T-helper 2 cell treated with Interferon-gamma antibody and Interleukin-4, amounts not matched to agents 100 ng/mL and 5 ng/mL, for 36 hours (primary cell): ENCODE results near the gene PAX8. TPM values are rescaled to one million over a fixed set of nuclear protein-coding genes. Genes with fewer than 3 reads are reported as not detected.

Experiments
- intact Hi-C: fragments of 100-400 bp; cut with micrococcal nuclease; formaldehyde crosslinking; loops from one replicate; pipeline ENCODE4 v1.15.1; 2023
- total RNA-seq: library from RNA; stranded (reverse); gene quantifications from 2 replicates; pipeline ENCODE4 v1.2.3, GENCODE V29; 2022

Gene PAX8
- total RNA-seq, 1 donor from 2014 or later = 0.45 TPM

GRCh38 chr2:113238871-113239839, 39.6 kb downstream of the PAX8 start:
- intact Hi-C loops = no loop called here

- intact Hi-C loops = no loop called here
These were observed 41.0 kb downstream of the PAX8 start for GRCh38 chr2:113237604-113238160.

- intact Hi-C loops = no loop called here
These were observed 42.2 kb downstream of the PAX8 start for GRCh38 chr2:113236367-113237159.

DNA sequence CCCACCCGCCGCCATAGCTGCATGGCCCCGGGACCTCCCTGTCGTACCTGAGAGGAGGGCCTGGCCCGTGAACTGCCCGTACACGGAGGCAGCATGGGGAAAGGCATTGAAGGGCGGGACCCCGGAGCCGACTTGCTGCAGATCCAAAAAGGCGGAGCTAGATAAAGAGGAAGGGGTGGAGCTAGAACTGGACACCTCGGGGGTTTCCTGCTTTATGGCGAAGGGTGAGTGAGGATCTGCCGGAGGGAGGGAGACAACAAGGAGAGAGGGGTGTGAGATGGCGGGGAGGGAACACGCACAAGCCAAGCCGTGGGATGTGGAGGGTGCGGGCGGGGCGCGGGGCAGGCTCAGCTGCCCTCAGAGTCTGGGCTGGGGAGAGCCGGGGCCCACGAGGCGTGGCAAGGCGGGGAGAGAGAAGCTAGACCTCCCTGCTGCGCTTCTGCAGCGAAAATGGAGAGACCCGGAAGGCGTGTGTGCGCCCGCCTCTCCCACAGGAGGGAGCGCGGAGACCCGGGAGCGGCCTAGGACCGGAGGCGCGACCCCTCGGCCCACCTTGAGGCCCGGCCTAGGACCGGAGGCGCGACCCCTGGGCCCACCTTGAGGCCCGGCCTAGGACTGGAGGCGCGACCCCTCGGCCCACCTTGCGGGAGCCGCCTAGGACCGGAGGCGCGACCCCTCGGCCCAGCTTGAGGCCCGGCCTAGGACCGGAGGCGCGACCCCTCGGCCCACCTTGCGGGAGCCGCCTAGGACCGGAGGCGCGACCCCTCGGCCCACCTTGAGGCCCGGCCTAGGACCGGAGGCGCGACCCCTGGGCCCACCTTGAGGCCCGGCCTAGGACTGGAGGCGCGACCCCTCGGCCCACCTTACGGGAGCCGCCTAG, 43.1 kb downstream of the PAX8 start:
- intact Hi-C loops = loop anchor here (1.0 kb wide), 1 partner anchor 36 kb away; no protein-coding TSS in a partner anchor

DNA sequence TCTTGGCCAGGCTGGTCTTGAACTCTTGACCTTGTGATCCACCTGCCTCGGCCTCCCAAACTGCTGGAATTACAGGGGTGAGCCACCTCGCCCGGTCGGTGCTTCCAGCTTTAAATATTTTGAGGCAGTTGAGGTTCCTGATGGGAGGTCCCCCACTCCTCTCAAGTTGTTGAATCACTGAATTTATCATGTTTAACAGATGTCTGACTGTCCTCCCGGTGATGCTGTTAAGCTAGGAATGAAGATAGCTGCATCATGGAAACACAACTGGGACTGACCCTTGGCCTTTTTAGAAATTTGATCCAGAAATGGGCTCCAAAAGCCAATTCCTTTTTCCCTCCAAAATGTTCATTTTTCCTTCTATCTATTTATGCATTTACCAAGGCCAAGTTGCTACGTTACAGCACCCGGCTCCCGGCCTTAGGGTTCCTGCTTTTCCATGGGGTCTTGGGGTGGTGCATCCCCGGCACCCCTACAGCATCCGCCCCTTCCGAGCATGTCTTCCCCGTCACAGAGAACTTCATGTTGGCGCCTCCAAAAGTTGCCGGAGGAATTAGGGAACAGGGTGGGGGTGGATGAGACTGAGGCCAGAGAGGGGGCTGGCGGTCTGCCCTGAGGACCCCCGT, 43.9 kb downstream of the PAX8 start:
- intact Hi-C loops = loop anchor here (1.0 kb wide), 1 partner anchor 36 kb away; no protein-coding TSS in a partner anchor

DNA sequence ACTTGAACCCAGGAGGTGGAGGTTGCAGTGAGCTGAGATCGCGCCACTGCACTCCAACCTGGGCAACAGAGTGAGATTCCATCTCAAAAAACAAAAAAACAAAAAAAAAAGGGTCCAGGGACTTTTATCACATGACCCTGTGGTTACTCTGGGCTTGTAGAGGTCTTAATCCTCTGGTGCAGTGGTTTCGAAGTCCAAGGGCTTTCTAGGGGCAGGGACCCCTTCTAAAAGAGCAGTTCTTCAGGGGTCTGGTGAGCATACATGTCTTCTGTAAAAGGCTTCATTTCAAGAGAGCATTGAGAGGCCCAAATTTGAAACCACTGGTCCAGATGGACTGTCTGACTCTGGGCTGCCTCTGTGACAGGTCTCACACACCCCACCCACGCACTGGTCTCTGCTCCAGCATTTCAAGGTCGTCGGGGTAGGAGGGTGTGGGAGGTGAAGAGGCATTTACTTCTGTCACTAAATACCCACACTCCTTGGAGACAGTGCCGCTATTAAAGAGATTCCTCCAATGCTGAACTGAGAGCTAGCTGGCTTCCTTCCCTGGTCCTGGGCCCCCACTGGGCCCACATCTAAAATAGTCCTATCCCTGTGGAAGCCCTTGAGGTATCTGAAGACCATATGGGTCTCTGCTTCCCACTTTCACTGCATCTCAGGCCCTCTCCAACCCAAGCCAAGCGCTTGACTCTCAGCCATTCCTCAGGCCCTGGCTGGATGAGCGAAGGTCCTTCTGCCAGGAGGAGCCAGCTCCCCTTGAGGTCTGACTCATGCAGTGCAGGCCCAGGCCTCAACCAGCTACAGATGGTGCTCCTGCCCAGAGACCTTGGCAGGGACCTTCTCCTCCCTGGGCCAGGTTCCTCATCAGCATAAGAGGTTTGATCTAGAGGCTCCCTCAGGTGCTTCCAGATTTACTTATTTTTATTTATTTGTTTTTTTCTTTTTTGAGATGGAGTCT, 44.8 kb downstream of the PAX8 start:
- intact Hi-C loops = no loop called here

GRCh38 chr2:113232740-113233139, 46.0 kb downstream of the PAX8 start:
- intact Hi-C loops = no loop called here

DNA sequence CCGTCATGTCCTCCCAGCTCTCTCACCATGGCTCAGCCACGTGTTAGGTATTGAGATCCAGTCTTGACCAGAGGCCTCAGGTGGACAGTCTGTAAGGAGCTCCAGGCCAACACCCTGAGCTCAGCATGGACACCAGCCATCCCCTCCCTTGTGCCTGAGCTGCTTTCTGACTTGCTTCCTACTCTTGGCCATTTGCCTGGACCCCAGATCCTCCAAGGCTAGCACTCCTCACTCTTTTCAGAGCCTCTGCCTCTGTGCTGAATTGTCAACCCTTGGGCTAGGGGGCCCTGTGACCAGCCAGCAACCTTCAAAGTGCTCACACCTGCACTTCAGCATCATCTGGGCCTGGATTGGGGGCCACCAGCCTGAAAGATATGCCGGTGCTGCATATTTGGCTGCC, 46.6 kb downstream of the PAX8 start:
- intact Hi-C loops = no loop called here

GRCh38 chr2:113231064-113231463, 47.7 kb downstream of the PAX8 start:
- intact Hi-C loops = no loop called here

- intact Hi-C loops = no loop called here
These were observed 48.2 kb downstream of the PAX8 start for GRCh38 chr2:113230531-113230930.

DNA sequence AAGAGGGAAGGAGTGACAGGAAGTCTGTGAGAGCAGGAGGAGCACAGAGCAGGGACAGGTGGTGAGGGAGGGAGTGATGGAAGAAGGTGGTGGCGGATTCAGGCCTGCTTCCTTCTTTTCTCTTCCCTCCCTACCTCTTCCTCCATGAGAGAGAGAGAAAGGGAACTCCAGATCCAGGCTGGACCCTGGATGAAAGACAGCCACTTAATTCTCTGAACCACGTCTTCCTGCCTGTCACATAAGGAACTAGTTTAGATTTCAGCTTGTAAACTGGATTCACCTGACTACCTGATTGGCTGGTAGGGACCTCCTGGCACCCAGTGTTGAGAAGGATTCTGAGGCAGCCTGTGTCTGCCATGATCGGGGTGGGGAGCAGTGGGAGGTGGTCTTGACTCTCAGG, 48.9 kb downstream of the PAX8 start:
- intact Hi-C loops = no loop called here

GRCh38 chr2:113228991-113229716, 49.6 kb downstream of the PAX8 start:
- intact Hi-C loops = no loop called here

GRCh38 chr2:113228351-113228750, 50.4 kb downstream of the PAX8 start:
- intact Hi-C loops = no loop called here

GRCh38 chr2:113227698-113228097, 51.0 kb downstream of the PAX8 start:
- intact Hi-C loops = no loop called here

GRCh38 chr2:113227290-113227689, 51.4 kb downstream of the PAX8 start:
- intact Hi-C loops = no loop called here

DNA sequence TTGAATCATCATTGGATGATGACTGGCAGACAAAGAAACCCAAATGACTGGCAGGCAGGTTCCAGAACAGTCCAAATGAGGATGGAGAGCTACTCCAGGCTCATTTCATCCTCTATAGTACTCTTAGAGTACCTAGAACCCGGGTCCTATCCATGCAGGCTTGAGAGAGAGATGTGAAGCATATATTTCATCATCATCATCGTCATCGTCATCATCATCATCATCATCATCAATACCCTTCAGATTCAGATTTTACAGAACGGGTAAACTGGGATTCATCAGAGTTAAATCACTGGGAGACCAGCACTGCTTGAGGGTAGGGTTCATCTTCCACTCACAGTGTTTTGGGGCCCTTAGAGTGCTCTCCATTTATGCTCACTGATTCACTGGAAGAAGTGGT, 52.3 kb downstream of the PAX8 start:
- intact Hi-C loops = no loop called here

DNA sequence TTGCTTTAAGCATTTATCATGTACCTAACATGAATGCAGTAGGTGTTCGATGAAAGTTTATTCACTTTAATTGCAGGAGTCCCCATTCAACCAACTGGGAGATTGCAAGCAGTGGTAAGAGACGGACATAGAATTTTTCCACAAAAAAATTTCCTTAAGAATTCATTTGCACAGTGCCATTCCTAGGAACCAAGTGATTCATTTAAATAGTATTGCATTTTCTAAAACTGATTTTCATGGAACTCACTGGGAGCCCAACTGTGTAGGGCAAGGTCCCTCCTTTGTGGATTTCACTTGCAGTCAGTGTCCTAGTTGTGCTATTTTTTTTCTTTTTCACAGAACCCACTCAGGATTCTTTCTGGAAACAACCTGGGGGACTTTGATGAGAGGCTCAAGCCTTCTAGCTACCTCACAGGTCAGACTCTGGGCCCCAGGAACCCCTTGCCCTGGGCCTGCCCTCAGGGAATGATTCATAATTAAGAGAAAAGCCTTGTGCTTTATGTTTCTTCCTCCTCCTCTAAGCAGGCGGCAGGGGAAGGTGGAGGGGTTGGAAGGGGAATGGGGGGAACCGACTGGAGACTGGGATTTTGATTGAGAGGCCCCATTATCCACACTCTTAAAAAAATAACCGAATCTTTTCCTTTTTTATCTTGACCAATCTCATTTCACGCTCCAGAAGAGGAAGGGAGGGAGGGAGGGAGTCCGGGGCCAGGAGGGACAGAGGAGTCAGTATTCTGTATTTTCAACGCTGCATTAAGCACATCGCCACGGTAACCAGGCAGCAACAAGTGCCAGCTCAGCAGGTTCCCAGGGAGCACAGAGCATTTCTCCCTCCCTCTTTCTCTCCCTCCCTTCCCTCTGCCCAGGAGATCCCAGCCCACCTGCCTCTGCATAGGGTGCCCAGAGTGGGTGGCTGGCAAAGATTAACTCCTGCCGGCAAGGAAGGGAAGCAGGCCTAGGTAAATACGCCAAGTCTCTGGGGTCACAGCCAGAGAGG, 53.2 kb downstream of the PAX8 start:
- intact Hi-C loops = no loop called here
